ENCODE data around the gene DNAI7. TPM values are rescaled to one million over a fixed set of nuclear protein-coding genes. Genes with fewer than 3 reads are reported as not detected.

Gene DNAI7
- total RNA-seq, 4 donors from 2014 or later, result 5.1 to 9.2 (median 6.9) TPM

DNA sequence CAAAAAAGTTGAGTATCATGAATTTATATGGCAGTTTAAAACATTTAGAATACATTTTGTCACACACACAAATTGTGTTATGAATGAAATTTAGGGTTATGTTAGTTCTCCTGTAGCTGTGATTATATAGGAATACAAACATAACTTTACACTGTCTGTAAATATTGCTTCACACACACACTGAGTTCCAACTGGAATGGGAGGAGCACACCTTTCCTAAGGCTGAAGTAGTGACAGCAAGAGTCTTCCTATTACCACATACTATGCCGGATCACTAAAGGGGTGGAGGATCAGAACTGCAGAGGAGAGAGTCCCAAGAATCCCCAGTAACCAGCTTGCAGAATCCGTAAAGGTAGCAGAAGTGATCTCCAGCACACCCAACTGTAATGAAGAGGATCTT, 63.7 kb downstream of the DNAI7 start:
- no peaks in the 10 kb centered on the region for H3K4me1 ChIP-seq
- intact Hi-C loops (cut with DNase I), result no loop called here
- no peaks in the 10 kb centered on the region for H3K27me3 ChIP-seq
- no peaks in the 10 kb centered on the region for H3K9me3 ChIP-seq
- DNase-seq, result no peak
- no peak overlapping the region for H3K27ac ChIP-seq
- no peak overlapping the region for H3K4me3 ChIP-seq (replicated peaks in 1 of 3)
- 79 to 81% methylated on average over 2 of the region's 2 CpGs for WGBS, 2 donors
- H3K36me3 ChIP-seq, result no peaks in the 10 kb centered on the region
- TF ChIP-seq, protein P1, sequence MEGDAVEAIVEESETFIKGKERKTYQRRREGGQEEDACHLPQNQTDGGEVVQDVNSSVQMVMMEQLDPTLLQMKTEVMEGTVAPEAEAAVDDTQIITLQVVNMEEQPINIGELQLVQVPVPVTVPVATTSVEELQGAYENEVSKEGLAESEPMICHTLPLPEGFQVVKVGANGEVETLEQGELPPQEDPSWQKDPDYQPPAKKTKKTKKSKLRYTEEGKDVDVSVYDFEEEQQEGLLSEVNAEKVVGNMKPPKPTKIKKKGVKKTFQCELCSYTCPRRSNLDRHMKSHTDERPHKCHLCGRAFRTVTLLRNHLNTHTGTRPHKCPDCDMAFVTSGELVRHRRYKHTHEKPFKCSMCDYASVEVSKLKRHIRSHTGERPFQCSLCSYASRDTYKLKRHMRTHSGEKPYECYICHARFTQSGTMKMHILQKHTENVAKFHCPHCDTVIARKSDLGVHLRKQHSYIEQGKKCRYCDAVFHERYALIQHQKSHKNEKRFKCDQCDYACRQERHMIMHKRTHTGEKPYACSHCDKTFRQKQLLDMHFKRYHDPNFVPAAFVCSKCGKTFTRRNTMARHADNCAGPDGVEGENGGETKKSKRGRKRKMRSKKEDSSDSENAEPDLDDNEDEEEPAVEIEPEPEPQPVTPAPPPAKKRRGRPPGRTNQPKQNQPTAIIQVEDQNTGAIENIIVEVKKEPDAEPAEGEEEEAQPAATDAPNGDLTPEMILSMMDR (IDR thresholded peaks at IDR 0.05), result no peak
- no peak for TF ChIP-seq POLR2A (IDR thresholded peaks at IDR 0.05)

DNA sequence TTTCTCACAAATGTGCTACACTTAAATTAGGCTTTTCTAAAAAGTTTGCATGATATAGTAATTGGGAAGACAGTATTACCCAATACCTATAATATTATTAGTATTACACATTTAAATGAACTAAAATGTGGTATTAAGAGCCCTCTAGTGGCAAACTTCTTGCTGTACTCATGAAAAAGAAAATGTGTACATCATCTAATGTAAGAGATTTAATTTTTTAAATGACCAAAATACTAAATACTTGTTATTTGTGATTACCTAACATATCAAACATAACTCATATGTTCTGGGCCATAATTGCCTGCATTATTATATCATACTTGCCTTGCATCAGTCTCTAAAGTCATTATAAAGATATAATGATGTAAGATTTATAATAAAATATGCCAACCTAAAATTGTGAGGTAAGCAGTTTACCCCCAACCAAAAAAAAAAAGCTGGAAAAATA, 64.2 kb downstream of the DNAI7 start:
- DNase-seq, result no peak
- no peaks in the 10 kb centered on the region for H3K36me3 ChIP-seq
- no peak for TF ChIP-seq POLR2A (IDR thresholded peaks at IDR 0.05)
- TF ChIP-seq, protein P1 (IDR thresholded peaks at IDR 0.05), result peak in 4 of 6 experiments; percentile 63 to 84 (median 66)
- H3K4me3 ChIP-seq (replicated peaks in 1 of 3), result no peak overlapping the region
- no peak overlapping the region for H3K27ac ChIP-seq
- no peaks in the 10 kb centered on the region for H3K9me3 ChIP-seq
- no peaks in the 10 kb centered on the region for H3K4me1 ChIP-seq
- intact Hi-C loops (cut with DNase I), result no loop called here
- no peaks in the 10 kb centered on the region for H3K27me3 ChIP-seq

DNA sequence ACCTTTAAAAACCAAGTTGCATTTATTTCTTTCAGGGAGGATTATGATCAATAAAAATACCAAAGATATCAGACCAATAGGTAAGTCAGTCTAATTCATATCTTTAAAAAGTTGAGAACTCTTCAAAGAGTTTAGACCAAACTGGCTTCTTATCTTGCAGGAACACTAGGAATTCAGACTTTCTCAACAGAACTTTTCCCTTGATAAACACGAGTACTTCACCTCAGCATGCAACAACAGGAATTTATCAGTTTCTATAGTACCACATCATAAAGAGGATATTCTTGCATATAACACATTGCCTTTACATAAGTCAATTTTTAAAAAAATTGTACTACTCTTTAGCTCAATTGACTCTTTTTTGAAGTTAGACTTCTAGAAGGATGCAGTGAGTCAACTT, 68.2 kb downstream of the DNAI7 start:
- H3K27ac ChIP-seq, result no peak overlapping the region
- no peaks in the 10 kb centered on the region for H3K4me1 ChIP-seq
- no peaks in the 10 kb centered on the region for H3K27me3 ChIP-seq
- TF ChIP-seq, protein P1 (IDR thresholded peaks at IDR 0.05), result no peak
- TF ChIP-seq POLR2A (IDR thresholded peaks at IDR 0.05), result no peak
- intact Hi-C loops (cut with DNase I), result no loop called here
- H3K9me3 ChIP-seq, result no peaks in the 10 kb centered on the region
- no peaks in the 10 kb centered on the region for H3K36me3 ChIP-seq
- WGBS, 2 donors, result 81 to 90% methylated on average over 1 of the region's 1 CpG
- no peak for DNase-seq
- H3K4me3 ChIP-seq (replicated peaks in 1 of 3), result no peak overlapping the region

DNA sequence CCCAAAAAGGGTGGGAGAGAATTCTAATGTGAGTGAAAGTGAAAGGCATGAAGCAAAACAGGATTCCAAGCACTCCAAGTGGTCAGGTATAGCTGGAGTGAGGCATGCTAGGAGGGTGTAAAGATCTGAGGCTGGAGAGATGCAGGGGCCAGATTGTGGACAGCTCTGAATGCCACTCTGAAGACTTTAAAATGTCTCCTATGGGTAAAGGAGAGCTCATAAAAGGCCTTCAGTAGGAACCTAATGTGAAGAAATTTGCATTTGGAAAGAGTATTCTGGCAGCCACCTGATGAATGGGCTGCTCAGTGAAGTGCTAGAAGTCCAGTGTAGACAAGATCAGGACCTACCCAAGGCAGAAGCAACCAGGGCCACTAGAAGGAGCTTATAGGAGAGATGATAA, 68.9 kb downstream of the DNAI7 start:
- Histone ChIP-seq H3K4me1 (no peaks in the 10 kb centered on the region), H3K27me3 (no peaks in the 10 kb centered on the region), H3K36me3 (no peaks in the 10 kb centered on the region), H3K9me3 (no peaks in the 10 kb centered on the region), H3K27ac (no peak overlapping the region), H3K4me3 (replicated peaks in 1 of 3) (no peak overlapping the region)
- DNase-seq, result no peak
- TF ChIP-seq, protein P1 (IDR thresholded peaks at IDR 0.05), result no peak
- TF ChIP-seq POLR2A (IDR thresholded peaks at IDR 0.05), result no peak
- intact Hi-C loops (cut with DNase I), result no loop called here

DNA sequence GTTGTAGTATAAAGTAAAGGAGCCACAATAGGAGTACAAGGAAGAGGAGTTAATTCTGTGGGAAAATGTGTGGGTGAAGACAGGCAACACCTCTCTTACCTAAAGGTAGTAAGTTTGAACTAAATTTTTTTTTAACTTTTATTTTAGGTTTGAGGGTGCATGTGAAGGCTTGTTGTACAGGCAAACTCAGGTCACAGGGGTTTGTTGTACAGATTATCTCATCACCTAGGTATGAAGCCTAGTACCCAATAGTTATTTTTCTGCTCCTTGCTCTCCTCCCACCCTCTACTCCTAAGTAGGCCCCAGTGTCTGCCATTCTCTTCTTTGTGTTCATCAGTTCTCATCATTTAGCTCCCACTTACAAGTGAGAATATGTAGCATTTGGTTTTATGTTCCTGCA, 70.5 kb downstream of the DNAI7 start:
- H3K4me1 ChIP-seq, result no peaks in the 10 kb centered on the region
- no peaks in the 10 kb centered on the region for H3K36me3 ChIP-seq
- H3K9me3 ChIP-seq, result no peaks in the 10 kb centered on the region
- intact Hi-C loops (cut with DNase I), result no loop called here
- H3K27ac ChIP-seq, result no peak overlapping the region
- DNase-seq, result no peak
- no peak for TF ChIP-seq POLR2A (IDR thresholded peaks at IDR 0.05)
- TF ChIP-seq, protein P1 (IDR thresholded peaks at IDR 0.05), result no peak
- no peak overlapping the region for H3K4me3 ChIP-seq (replicated peaks in 1 of 3)
- H3K27me3 ChIP-seq, result no peaks in the 10 kb centered on the region
